ENCODE data around the gene PNLIPRP3. TPM values are rescaled to one million over a fixed set of nuclear protein-coding genes. Genes with fewer than 3 reads are reported as not detected.

Gene PNLIPRP3
- total RNA-seq, 2 experiments from 2014 or later: not detected

GRCh38 chr10:116430288-116430687, 2.6 kb downstream of the PNLIPRP3 start:
- ChIA-PET POLR2A (no interaction called here), CTCF (no interaction called here)
- Histone ChIP-seq H3K27me3 (ENCODE audit: control insufficient read depth in 1 of 2, insufficient read depth in 2 of 2, low read length in 2 of 2) (no peaks in the 10 kb centered on the region), H3K4me1 (ENCODE audit: insufficient read depth, low read length) (no peaks in the 10 kb centered on the region), H3K27ac (ENCODE audit: low read depth in 1 of 2, low read length in 2 of 2) (no peak overlapping the region), H3K36me3 (ENCODE audit: insufficient read depth, low read length) (no peaks in the 10 kb centered on the region), H3K9me3 (ENCODE audit: control insufficient read depth in 1 of 2, insufficient read depth in 1 of 2, low read length in 2 of 2) (no peaks in the 10 kb centered on the region), H3K4me3 (ENCODE audit: low read length) (no peak overlapping the region)
- no peak for DNase-seq
- H3K4me1 Mint-ChIP-seq (ENCODE audit: low read depth): no peaks in the 10 kb centered on the region
- no peak overlapping the region for H3K27ac Mint-ChIP-seq
- no peaks in the 10 kb centered on the region for H3K36me3 Mint-ChIP-seq (ENCODE audit: low read depth)
- no peak for ATAC-seq (ENCODE audit: poor library complexity)
- H3K9me3 Mint-ChIP-seq: no peaks in the 10 kb centered on the region
- intact Hi-C loops (cut with DNase I, micrococcal nuclease): no loop called here
- no peak overlapping the region for H3K4me3 Mint-ChIP-seq
- peaks cover 10% of the 10 kb centered on the region for H3K27me3 Mint-ChIP-seq
- no peak for TF ChIP-seq CTCF (IDR thresholded peaks at IDR 0.05)

- H3K27me3 ChIP-seq (ENCODE audit: control insufficient read depth in 1 of 2, insufficient read depth in 2 of 2, low read length in 2 of 2): no peaks in the 10 kb centered on the region
- no peak overlapping the region for H3K27ac Mint-ChIP-seq
- no peak for TF ChIP-seq CTCF (IDR thresholded peaks at IDR 0.05)
- no peaks in the 10 kb centered on the region for H3K27me3 Mint-ChIP-seq
- no peaks in the 10 kb centered on the region for H3K36me3 Mint-ChIP-seq (ENCODE audit: low read depth)
- intact Hi-C loops (cut with DNase I, micrococcal nuclease): no loop called here
- POLR2A ChIA-PET: no interaction called here
- H3K4me3 Mint-ChIP-seq: no peak overlapping the region
- no peaks in the 10 kb centered on the region for H3K9me3 Mint-ChIP-seq
- no peak for ATAC-seq (ENCODE audit: poor library complexity)
- CTCF ChIA-PET: no interaction called here
- no peaks in the 10 kb centered on the region for H3K4me1 Mint-ChIP-seq (ENCODE audit: low read depth)
- DNase-seq: no peak
- H3K4me1 ChIP-seq (ENCODE audit: insufficient read depth, low read length): no peaks in the 10 kb centered on the region
- H3K9me3 ChIP-seq (ENCODE audit: control insufficient read depth in 1 of 2, insufficient read depth in 1 of 2, low read length in 2 of 2): no peaks in the 10 kb centered on the region
- no peaks in the 10 kb centered on the region for H3K36me3 ChIP-seq (ENCODE audit: insufficient read depth, low read length)
- H3K27ac ChIP-seq (ENCODE audit: low read depth in 1 of 2, low read length in 2 of 2): no peak overlapping the region
- H3K4me3 ChIP-seq (ENCODE audit: low read length): no peak overlapping the region
Measured at GRCh38 chr10:116431598-116431997, 4.0 kb downstream of the PNLIPRP3 start.

GRCh38 chr10:116437076-116437692, 9.5 kb downstream of the PNLIPRP3 start:
- H3K4me3 Mint-ChIP-seq: no peak overlapping the region
- no peak for DNase-seq
- H3K27me3 Mint-ChIP-seq: no peaks in the 10 kb centered on the region

More at GRCh38 chr10:116437076-116437692, 9.5 kb downstream of the PNLIPRP3 start:
- H3K9me3 ChIP-seq (ENCODE audit: control insufficient read depth in 1 of 2, insufficient read depth in 1 of 2, low read length in 2 of 2): no peaks in the 10 kb centered on the region
- no peak overlapping the region for H3K4me3 ChIP-seq (ENCODE audit: low read length)
- Mint-ChIP-seq H3K4me1 (ENCODE audit: low read depth) (peaks cover 12% of the 10 kb centered on the region), H3K27ac (no peak overlapping the region), H3K36me3 (ENCODE audit: low read depth) (no peaks in the 10 kb centered on the region), H3K9me3 (no peaks in the 10 kb centered on the region)
- no peaks in the 10 kb centered on the region for H3K27me3 ChIP-seq (ENCODE audit: control insufficient read depth in 1 of 2, insufficient read depth in 2 of 2, low read length in 2 of 2)
- TF ChIP-seq CTCF (IDR thresholded peaks at IDR 0.05): no peak
- no peak for ATAC-seq (ENCODE audit: poor library complexity)
- no peak overlapping the region for H3K27ac ChIP-seq (ENCODE audit: low read depth in 1 of 2, low read length in 2 of 2)
- no peaks in the 10 kb centered on the region for H3K4me1 ChIP-seq (ENCODE audit: insufficient read depth, low read length)
- H3K36me3 ChIP-seq (ENCODE audit: insufficient read depth, low read length): no peaks in the 10 kb centered on the region
- POLR2A ChIA-PET: no interaction called here
- CTCF ChIA-PET: no interaction called here
- intact Hi-C loops (cut with DNase I, micrococcal nuclease): no loop called here
